HCT116 (cell line): ENCODE results near the gene ANKRD44. TPM values are rescaled to one million over a fixed set of nuclear protein-coding genes. Genes with fewer than 3 reads are reported as not detected.
A peak's percentile ranks its signal among the peaks of the same experiment; 100 is the strongest.

Source experiments
- ATAC-seq: fragments of 200-7000 bp; cut with Tn5 transposase; 2 replicates; pipeline ENCODE4 v1.9.1; 2020; ENCODE audit warnings: mild to moderate bottlenecking, moderate library complexity
- BruUV-seq: library from RNA; stranded (reverse); fragments of 400-500 nt; replicated peaks from 2 replicates; lab custom pipeline; 2021; lab: Mats Ljungman, UMichigan
- CTCF ChIA-PET: fragments of 300-600 bp; sonication (Branson Sonifier 250); formaldehyde crosslinking; loops from one replicate; lab custom pipeline; 2021; ENCODE audit warnings: antibody characterized with exemption; lab: Charles Lee
- POLR2A ChIA-PET: fragments of 300-600, 350-600 bp; sonication (Branson Sonifier 250); formaldehyde crosslinking; loops from one replicate; lab custom pipeline; 2021; ENCODE audit warnings: antibody characterized with exemption; lab: Charles Lee
- RAD21 ChIA-PET, 2 experiments: fragments of 300-600 bp; sonication (Branson Sonifier 250); formaldehyde crosslinking; loops; one replicate each; lab custom pipeline; 2023; ENCODE audit warnings: low total read pairs in 2 of 2; ENCODE audit not compliant: uncharacterized antibody in 2 of 2, unreplicated experiment in 2 of 2, low non-redundant PET in 1 of 2; lab: Charles Lee
- DNase-seq: peaks from one replicate; pipeline ENCODE4 v3.0.0-alpha.2; 2010; ENCODE audit warnings: low read depth, low spot score
- H2AFZ ChIP-seq: fragments of 200-600 bp; shearing (Covaris generic), sonication (generic); 2 replicates; pipeline ENCODE4 v1.6.1; 2017; ENCODE audit warnings: low read depth, mixed run types, mixed read lengths, antibody characterized with exemption, low read length; ENCODE audit not compliant: poor library complexity, severe bottlenecking
- H3K27ac ChIP-seq: 2 replicates; pipeline ENCODE4 v1.5.1; 2012; ENCODE audit warnings: low read depth, low read length
- H3K27me3 ChIP-seq: fragments of 200-600 bp; sonication (generic); 2 replicates; pipeline ENCODE4 v1.6.1; 2016; ENCODE audit warnings: mixed run types, low read length, mixed read lengths; ENCODE audit not compliant: insufficient read depth
- H3K36me3 ChIP-seq, 2 experiments: fragments of 200-500 bp in 1 of 2; fragments of 200-600 bp in 1 of 2; sonication (Bioruptor generic) in 1 of 2; sonication (generic) in 1 of 2; 2 replicates each; pipeline versions ENCODE4 v1.5.1 to v1.6.1; 2014 to 2016; ENCODE audit warnings: low read length in 2 of 2, inconsistent platforms in 1 of 2, mixed read lengths in 1 of 2, mixed run types in 1 of 2; ENCODE audit not compliant: insufficient read depth in 2 of 2, control insufficient read depth in 1 of 2
- H3K4me1 ChIP-seq, 2 experiments: fragments of 200-600 bp in 1 of 2; sonication (generic) in 1 of 2; 2 replicates each; pipeline versions ENCODE4 v1.5.1 to v1.6.1; 2012 to 2017; ENCODE audit warnings: low read length in 2 of 2, inconsistent platforms in 1 of 2, mild to moderate bottlenecking in 1 of 2, mixed read lengths in 1 of 2, mixed run types in 1 of 2, moderate library complexity in 1 of 2; ENCODE audit not compliant: insufficient read depth in 2 of 2, control insufficient read depth in 1 of 2
- H3K4me2 ChIP-seq: fragments of 200-600 bp; sonication (generic); 2 replicates; pipeline ENCODE4 v1.6.1; 2017; ENCODE audit warnings: mixed run types, low read length, mixed read lengths
- H3K4me3 ChIP-seq, 2 experiments: fragments of 200-600 bp in 1 of 2; sonication (generic) in 1 of 2; replicated peaks in 1 of 2; 2 replicates each; pipeline ENCODE4 v1.5.1; 2011 to 2016; ENCODE audit warnings: low read length in 2 of 2, control low read depth in 1 of 2, low read depth in 1 of 2, mild to moderate bottlenecking in 1 of 2, mixed read lengths in 1 of 2, mixed run types in 1 of 2
- H3K79me2 ChIP-seq: fragments of 200-600 bp; sonication (generic); 2 replicates; pipeline ENCODE4 v1.6.1; 2017; ENCODE audit warnings: mild to moderate bottlenecking, mixed run types, low read length, moderate library complexity, mixed read lengths; ENCODE audit not compliant: insufficient read depth
- H3K9ac ChIP-seq: fragments of 200-600 bp; sonication (generic); 2 replicates; pipeline ENCODE4 v1.6.1; 2016; ENCODE audit warnings: low read length, mixed read lengths
- H3K9me2 ChIP-seq: fragments of 200-600 bp; sonication (generic), shearing (Covaris generic); 2 replicates; pipeline ENCODE4 v1.6.1; 2017; ENCODE audit warnings: mixed run types, mild to moderate bottlenecking, moderate library complexity; ENCODE audit not compliant: insufficient read depth
- H3K9me3 ChIP-seq, 2 experiments: fragments of 200-500 bp in 1 of 2; fragments of 200-600 bp in 1 of 2; sonication (Bioruptor generic) in 1 of 2; sonication (generic) in 1 of 2; 2 replicates each; pipeline ENCODE4 v1.6.1; 2014 to 2017; ENCODE audit warnings: low read length in 2 of 2, mixed read lengths in 2 of 2, inconsistent platforms in 1 of 2, low read depth in 1 of 2, mild to moderate bottlenecking in 1 of 2, mixed run types in 1 of 2, moderate library complexity in 1 of 2; ENCODE audit not compliant: control insufficient read depth in 1 of 2, insufficient read depth in 1 of 2
- H4K20me1 ChIP-seq: fragments of 200-600 bp; sonication (generic), shearing (Covaris generic); 2 replicates; pipeline ENCODE4 v1.6.1; 2017; ENCODE audit warnings: mixed run types, mild to moderate bottlenecking, moderate library complexity; ENCODE audit not compliant: insufficient read depth
- EZH2 ChIP-seq: fragments of 200-600 bp; sonication (generic); IDR thresholded peaks from 2 replicates; pipeline ENCODE4 v1.6.1; 2017; ENCODE audit warnings: antibody characterized with exemption, mixed run types
- POLR2A ChIP-seq: IDR thresholded peaks from 2 replicates; pipeline ENCODE4 v1.7.0; 2011; ENCODE audit warnings: borderline replicate concordance; ENCODE audit not compliant: insufficient read depth, insufficient read length; ENCODE audit errors: extremely low read depth
- RAD21 ChIP-seq: IDR thresholded peaks from 2 replicates; pipeline ENCODE4 v1.6.1; 2012; ENCODE audit warnings: low read depth, mild to moderate bottlenecking
- SIN3A ChIP-seq: IDR thresholded peaks from 2 replicates; pipeline ENCODE4 v1.6.1; 2012; ENCODE audit warnings: low read depth
- YY1 ChIP-seq: IDR thresholded peaks from 2 replicates; pipeline ENCODE4 v1.6.1; 2011; ENCODE audit warnings: low read length, low read depth, moderate library complexity, mild to moderate bottlenecking; ENCODE audit not compliant: insufficient replicate concordance; ENCODE audit errors: extremely low read depth
- ZFX ChIP-seq: fragments of 450-650 bp; IDR thresholded peaks from 2 replicates; pipeline ENCODE4 v1.6.1; 2017
- intact Hi-C: fragments of 100-400 bp; cut with micrococcal nuclease; formaldehyde crosslinking; loops from 2 replicates; pipeline ENCODE4 v1.10.0; 2022
- total RNA-seq: library from RNA; stranded (reverse); gene quantifications from one replicate; pipeline ENCODE4 v1.2.1, GENCODE V29; 2021; ENCODE audit not compliant: unreplicated experiment
- TF ChIP-seq, protein P1 (sequence below), 3 experiments: fragments of 200-600 bp in 1 of 3; sonication (generic) in 1 of 3; IDR thresholded peaks in 2 of 3; conservative IDR thresholded peaks in 1 of 3; 2 replicates each; pipeline ENCODE4 v1.5.1; 2012 to 2017; ENCODE audit warnings: low read depth in 2 of 3, low read length in 2 of 3, antibody characterized with exemption in 1 of 3, borderline replicate concordance in 1 of 3, control low read depth in 1 of 3, mild to moderate bottlenecking in 1 of 3, mixed read lengths in 1 of 3, mixed run types in 1 of 3, moderate library complexity in 1 of 3; ENCODE audit not compliant: insufficient read depth in 1 of 3

ANKRD44 gene
- total RNA-seq, 1 experiment from 2014 or later: 2.7 TPM

DNA sequence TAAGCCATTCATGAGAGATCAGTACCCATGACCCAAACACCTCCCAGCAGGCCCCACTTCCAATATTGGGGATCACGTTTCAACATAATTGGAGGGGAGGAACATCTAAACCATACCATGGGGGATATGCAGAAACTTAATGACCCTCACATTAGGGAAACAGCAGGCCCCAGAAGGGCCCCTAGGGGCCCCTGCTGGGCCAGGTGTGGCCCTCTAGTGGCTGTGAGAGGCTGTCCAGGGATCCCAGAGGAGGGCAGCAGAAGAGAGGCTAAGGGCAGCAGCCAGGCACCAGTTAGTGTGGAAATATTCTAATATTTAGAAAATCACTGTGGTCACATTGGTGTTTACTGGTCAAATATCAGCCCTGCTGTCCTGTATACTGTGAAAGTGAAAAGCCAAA lies 49.3 kb upstream of the ANKRD44 start:
- Histone ChIP-seq H3K9me3 (no peaks in the 10 kb centered on the region), H3K79me2 (no peaks in the 10 kb centered on the region), H3K4me2 (no peak overlapping the region), H3K4me3 (no peak overlapping the region), H4K20me1 (no peaks in the 10 kb centered on the region), H3K9me2 (no peaks in the 10 kb centered on the region), H3K27me3 (no peaks in the 10 kb centered on the region), H2AFZ (no peak overlapping the region), H3K27ac (no peak overlapping the region), H3K9ac (no peak overlapping the region), H3K36me3 (no peaks in the 10 kb centered on the region), H3K4me1 (no peaks in the 10 kb centered on the region)
- BruUV-seq: no TSS peak
- TF ChIP-seq RAD21 (0 out of 2 replicates have a peak, but pooled peaks have one; percentile 7), POLR2A (no peak), YY1 (no peak)
- TF ChIP-seq, protein P1, sequence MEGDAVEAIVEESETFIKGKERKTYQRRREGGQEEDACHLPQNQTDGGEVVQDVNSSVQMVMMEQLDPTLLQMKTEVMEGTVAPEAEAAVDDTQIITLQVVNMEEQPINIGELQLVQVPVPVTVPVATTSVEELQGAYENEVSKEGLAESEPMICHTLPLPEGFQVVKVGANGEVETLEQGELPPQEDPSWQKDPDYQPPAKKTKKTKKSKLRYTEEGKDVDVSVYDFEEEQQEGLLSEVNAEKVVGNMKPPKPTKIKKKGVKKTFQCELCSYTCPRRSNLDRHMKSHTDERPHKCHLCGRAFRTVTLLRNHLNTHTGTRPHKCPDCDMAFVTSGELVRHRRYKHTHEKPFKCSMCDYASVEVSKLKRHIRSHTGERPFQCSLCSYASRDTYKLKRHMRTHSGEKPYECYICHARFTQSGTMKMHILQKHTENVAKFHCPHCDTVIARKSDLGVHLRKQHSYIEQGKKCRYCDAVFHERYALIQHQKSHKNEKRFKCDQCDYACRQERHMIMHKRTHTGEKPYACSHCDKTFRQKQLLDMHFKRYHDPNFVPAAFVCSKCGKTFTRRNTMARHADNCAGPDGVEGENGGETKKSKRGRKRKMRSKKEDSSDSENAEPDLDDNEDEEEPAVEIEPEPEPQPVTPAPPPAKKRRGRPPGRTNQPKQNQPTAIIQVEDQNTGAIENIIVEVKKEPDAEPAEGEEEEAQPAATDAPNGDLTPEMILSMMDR (IDR thresholded peaks at IDR 0.05 in 2 of 3, conservative IDR thresholded peaks at IDR 0.05 in 1 of 3; ENCODE audit: borderline replicate concordance in 1 of 3, insufficient read depth in 1 of 3, low read depth in 2 of 3, low read length in 2 of 3): peak; percentile 25 to 47 (median 36); a peak in 5 of 6 replicates
- ATAC-seq (peak; percentile 70), DNase-seq (no peak)
- ChIA-PET CTCF (no interaction called here), RAD21 (no interaction called here), POLR2A (no interaction called here)
- intact Hi-C loops: no loop called here

DNA sequence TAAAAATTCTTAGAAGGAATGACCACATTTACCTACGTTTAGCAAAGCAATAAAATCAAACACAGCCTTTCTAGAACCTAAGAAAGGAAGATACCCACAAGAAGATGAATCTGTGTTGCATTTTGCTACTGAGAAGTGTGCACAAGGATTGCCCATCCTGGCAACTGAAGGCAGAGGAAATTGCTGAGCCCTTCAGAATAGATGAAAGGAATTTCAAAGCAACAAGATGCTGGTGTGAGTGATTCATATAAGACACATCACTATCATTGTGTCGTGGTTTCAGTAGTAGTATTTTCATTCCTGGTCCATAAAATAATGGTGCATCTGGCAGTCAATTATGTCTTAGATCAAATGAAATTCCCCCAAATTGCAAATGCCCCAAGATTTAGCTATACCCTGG lies 48.4 kb upstream of the ANKRD44 start:
- ChIA-PET POLR2A (no interaction called here), CTCF (no interaction called here), RAD21 (no interaction called here)
- ATAC-seq (no peak), DNase-seq (no peak)
- Histone ChIP-seq H3K4me2 (no peak overlapping the region), H3K27me3 (no peaks in the 10 kb centered on the region), H4K20me1 (no peaks in the 10 kb centered on the region), H3K9me3 (no peaks in the 10 kb centered on the region), H3K9me2 (no peaks in the 10 kb centered on the region), H3K27ac (no peak overlapping the region), H3K36me3 (no peaks in the 10 kb centered on the region), H2AFZ (no peak overlapping the region), H3K9ac (no peak overlapping the region), H3K4me1 (no peaks in the 10 kb centered on the region), H3K79me2 (no peaks in the 10 kb centered on the region), H3K4me3 (no peak overlapping the region)
- intact Hi-C loops: no loop called here
- no peak for TF ChIP-seq EZH2
- TF ChIP-seq ZFX: no peak
- TF ChIP-seq SIN3A: no peak
- no TSS peak for BruUV-seq
